ENCODE results near the gene MFAP3L. TPM values are rescaled to one million over a fixed set of nuclear protein-coding genes. Genes with fewer than 3 reads are reported as not detected.

MFAP3L gene
- total RNA-seq, 1 donor from 2014 or later: 7.0 TPM

DNA sequence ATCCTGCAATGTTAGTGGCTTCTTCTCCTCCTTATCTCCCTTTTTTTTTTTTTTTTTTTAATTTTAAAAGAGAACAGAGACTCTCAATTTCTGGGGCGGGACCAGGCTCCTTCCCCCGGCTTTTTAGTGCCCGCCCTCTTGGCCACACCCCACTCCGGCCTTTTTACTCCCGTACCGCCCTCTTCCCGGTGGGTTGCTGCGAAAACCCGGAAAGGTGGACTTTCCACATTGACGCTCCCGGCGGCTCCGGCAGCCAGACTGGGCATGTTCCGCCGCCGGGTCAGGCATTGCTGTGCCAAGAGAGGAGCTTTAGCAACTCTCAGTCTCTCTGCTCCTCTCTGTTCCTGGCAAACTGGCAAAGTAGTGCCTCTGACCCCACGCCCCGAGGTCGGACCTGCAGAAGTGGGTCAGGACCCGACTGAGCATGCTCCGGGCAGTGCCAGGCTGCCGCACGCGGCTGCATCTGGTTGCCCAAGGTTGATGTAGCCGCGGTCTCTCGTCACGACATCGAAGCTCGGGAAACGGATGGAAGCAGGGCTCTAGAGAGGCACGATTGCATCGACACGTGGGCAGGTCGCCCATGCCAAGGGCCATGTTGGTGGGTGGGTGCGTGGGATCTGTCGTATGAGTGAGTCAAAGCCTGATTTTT is 1.1 kb upstream of the MFAP3L start:
- intact Hi-C loops (cut with DNase I): loop anchor here (5.0 kb wide), 1 partner anchor 415 kb away; the partner anchor contains the start of gene NEK1
- ATAC-seq (peak; percentile 94), DNase-seq (ENCODE audit: missing footprints) (peak; percentile 93)

DNA sequence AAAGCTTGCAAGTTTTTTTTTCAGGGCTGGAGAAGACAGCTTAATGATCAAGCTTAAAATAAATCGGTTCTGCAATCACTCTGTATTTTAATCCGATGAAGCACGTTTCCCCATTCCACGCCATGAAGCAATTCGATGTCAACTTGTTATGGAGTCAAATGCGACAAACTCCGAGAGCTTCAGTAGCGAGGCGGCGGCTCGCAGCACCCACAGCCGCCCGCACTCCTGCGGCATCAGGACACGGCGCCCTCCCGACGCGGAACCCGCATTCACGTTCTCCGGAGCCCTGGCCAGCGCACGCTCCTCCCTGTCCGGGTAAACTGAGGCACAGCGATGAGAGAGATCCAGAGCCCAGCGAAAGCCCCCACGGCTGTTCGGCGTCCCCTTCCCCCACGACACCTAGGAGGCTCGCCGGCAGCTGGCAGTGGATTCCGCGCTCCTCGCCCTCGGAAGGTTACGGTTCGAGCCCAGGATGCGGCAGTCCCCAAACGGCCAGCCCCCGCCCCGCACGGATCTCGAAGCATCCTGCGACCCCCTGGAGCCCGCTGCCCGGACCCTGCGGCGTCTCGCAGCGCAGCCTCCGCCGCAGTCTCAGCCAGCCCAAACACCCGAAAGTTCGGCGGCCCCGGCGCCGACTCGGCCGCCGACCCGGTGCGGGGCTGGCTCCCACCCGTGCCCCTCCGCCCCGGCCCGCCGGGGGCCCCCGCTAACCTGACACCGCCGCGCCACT is 507 bp downstream of the MFAP3L start:
- DNase-seq (ENCODE audit: missing footprints) (no peak), ATAC-seq (no peak)
- intact Hi-C loops (cut with DNase I): loop anchor here (5.0 kb wide), 1 partner anchor 413 kb away; the partner anchor contains the start of gene NEK1

DNA sequence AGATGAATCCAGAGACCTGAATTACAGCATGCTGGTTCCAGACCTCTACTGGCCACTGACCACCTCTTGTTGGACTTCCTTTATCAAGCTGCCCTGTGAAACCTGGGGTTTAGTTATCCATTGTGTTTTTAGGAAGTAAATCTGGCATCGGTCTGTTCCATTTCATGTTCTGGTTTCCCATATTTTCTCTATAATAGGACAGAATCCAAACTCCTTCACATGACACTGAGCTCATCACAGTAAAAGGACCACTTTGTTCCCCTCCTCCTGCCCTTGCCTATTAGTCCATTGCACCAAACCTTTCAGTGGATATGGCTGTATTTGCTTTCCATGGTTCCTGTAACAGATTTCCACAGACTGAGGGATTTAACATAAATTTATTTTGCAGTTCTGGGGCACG is 4.0 kb downstream of the MFAP3L start:
- no peak for ATAC-seq
- intact Hi-C loops (cut with DNase I): no loop called here
- no peak for DNase-seq (ENCODE audit: missing footprints)

DNA sequence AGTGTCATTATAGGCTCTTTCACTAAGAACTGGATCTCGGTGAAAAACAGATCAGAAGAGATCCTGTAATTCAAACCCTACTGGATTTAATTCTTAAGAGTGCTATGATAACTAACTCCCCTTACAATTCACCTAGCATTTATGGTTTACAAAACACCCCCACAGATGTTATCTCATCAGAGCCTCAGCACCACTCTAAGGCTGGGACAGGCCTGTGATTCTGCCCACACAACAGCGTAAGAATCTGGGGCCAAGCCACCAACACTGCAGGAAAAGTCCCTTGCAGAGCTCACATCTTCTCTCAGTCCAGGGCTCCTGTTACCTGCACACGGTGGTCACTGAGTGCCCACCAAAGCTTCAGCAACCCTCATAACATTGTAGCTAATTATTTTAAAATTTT is 8.9 kb downstream of the MFAP3L start:
- no peak for ATAC-seq
- DNase-seq (ENCODE audit: missing footprints): no peak
- intact Hi-C loops (cut with DNase I): no loop called here

DNA sequence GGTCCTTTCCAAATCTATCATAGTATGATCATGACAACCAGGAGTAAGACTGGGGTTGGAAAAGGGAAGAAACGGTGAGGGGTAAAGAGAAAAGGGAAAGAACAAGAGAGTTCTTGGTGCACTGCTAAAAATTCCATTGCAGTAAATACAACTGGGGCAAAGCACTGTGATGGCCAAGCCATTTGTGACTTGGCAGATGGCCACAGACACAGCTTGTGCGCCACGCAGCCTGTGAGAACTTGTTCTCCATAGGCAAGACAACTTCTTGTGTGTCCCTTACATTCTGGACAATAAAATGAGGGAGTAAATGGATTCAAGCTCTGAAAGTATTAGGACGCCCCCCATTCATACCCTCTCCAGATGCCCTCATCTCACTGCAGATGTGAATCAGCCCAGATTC is 10.9 kb downstream of the MFAP3L start:
- intact Hi-C loops (cut with DNase I): no loop called here
- no peak for ATAC-seq
- DNase-seq (ENCODE audit: missing footprints): no peak

DNA sequence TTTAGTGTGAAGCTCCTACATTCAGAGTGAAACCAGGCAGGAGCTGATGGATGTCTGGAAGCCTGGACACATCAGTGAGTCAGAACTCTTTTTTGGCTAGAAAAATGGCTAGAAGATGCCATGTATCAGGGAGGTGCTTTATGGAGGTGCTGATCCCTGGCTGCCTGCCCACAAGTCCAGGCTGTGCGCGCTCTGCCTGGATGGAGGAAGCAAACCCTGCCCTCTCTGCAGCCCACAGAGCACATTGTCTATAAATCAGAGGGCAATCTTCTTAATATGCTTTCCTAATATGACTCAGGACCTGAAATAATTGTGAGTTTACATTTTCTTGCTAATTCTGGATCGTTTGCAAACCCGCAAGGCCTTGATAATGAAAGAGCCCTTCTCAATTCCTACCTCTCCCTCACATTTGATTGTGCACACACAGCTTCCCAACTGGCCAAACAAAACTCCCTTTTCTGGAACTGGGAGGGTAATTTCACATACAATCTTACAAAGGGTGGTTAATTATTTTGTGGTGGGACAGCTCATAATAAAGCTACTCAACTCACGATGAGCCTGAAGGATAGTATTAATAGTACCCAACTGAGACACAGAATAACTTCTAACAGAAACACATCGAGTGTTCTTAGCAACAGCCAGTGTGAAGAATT is 11.7 kb downstream of the MFAP3L start:
- ATAC-seq: no peak
- intact Hi-C loops (cut with DNase I): no loop called here
- no peak for DNase-seq (ENCODE audit: missing footprints)

DNA sequence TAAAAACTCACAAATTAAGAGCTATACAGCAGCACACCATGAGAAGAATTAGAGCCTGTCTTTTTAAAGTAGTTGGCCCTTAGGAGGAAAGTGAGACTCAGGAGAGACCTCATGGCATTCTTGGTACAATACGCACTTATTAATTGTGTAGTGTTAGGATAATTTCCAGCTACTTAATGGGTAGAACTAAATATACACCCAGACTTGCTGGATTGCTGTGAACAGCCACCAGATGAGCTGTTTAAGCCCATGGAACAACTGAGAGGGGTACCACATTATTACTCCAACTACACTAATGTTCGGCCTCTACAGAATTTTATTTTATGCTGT is 13.6 kb downstream of the MFAP3L start:
- no peak for ATAC-seq
- intact Hi-C loops (cut with DNase I): no loop called here
- DNase-seq (ENCODE audit: missing footprints): no peak

DNA sequence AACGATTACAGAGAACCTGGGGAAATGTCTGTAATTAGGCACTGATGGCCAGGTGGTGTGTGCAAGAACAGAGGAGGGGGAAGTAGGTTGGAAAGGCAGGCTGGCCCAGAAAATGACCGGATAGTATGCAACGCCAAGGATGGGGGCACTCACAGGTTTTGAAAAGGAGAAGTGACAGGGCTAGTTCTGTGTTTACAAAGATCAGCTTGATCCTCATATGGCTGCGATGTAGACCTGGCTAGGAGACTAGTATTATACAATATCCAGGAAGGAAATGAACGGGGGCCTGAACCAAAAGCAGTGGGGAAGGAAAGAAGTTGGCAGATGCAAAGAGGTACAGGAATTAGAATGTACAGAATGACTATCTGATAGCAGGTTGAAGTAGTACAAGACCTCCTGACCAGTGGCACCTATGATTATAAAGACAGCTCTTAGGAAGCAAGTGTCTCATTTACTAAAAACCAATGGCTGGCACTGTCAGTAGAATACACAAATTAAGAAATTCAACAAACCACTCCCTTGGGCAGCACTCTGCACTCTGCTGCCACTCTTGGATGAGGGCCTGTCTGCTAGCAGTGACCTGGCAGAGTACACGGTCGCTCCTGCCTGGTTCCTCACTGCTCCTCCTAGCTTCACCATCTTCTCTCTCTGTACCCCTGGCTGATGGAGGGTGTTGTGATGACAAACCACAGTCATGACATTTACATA is 14.1 kb downstream of the MFAP3L start:
- DNase-seq (ENCODE audit: missing footprints) (no peak), ATAC-seq (no peak)
- intact Hi-C loops (cut with DNase I): no loop called here

DNA sequence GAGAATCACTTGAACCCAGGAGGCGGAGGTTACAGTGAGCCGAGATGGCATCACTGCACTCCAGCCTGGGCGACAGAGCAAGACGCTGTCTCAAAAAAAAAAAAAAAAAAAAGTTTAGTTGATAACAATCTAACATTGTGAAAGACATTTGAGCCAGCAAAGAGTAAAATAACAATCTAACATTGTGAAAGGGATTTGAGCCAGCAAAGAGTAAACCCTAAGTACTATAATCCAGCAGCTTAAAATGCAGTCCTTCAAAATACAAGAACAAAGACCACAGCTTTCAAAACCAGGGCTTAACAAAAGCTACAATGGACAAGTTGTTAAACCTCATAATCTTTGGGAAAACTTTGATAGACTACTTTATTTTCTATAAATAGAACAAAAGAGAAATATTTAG is 16.9 kb downstream of the MFAP3L start:
- intact Hi-C loops (cut with DNase I): no loop called here
- DNase-seq (ENCODE audit: missing footprints) (no peak), ATAC-seq (no peak)

DNA sequence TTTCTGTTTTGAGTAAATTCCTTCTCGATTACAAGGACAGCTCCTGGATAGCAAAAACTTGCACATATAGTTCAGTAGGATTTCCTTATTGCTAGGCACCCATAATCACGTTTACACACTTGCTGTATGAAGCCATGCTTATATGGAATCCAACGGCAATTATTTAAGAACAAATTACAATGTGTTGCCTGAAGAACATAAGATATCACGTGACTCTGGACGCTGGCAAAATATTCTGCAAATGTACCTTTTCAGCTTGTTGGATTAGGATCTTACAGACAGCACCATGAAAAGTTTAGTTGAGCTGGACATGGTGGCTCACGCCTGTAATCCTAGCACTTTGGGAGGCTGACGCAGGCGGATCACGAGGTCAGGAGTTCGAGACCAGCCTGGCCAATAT is 17.4 kb downstream of the MFAP3L start:
- DNase-seq (ENCODE audit: missing footprints): no peak
- intact Hi-C loops (cut with DNase I): no loop called here
- ATAC-seq: no peak

DNA sequence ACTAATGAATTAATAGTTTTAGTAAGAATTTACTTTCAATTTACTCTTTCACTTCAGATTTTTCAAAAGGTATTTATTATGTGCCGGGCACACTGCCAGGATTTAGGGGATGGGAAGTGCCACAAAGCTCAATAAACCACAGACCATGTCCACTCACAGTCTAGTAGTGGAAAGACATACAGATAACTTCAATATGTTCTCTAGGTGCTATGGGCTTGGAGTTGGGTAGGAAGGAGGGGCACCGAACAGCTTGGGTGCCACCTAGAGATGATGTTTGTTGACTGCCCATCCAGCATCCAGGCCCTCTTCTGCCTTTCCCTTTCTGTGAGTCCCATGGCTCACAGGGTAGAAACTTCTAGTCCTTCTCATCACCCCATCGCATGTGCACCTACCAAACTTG is 17.8 kb downstream of the MFAP3L start:
- DNase-seq (ENCODE audit: missing footprints): no peak
- intact Hi-C loops (cut with DNase I): no loop called here
- no peak for ATAC-seq

DNA sequence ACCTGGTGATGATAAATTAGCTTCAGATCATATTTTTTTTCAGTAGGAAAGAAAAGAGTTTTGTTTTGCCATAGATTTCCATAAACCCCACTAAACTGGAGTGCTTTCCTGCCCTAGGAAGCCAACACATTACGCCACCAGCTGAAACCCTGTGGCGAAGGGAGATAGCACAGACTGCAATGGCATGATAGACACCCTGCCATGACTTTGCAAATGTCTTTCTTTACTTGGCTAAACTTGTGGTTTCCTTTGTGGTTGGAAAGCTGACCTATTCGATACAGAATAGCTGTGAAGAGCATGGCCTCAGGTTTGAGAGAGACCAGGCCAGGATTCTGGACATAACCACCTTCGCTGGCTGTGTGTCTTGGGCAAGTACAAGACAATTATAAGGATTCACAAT is 19.1 kb downstream of the MFAP3L start:
- ATAC-seq (no peak), DNase-seq (ENCODE audit: missing footprints) (no peak)
- intact Hi-C loops (cut with DNase I): no loop called here

DNA sequence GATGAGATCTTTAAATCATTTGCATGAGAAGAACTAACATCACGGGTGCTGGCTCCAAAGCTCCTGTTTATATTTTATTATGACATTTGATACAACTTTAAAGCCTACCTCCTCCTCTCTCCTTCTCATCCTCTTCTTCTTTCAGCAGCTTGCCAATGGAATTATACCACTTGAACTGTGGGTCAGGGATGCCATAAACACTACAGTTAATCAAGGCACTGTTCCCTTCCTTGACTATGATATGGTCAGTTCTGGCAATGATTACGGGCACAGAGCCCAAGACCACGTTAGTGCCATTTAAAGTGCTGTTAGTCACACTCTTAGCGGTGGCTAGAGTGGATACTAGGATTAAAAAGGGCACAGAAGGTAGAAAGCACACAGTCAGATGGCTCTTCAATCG is 20.7 kb downstream of the MFAP3L start:
- ATAC-seq: peak; percentile 46
- intact Hi-C loops (cut with DNase I): no loop called here
- no peak for DNase-seq (ENCODE audit: missing footprints)

DNA sequence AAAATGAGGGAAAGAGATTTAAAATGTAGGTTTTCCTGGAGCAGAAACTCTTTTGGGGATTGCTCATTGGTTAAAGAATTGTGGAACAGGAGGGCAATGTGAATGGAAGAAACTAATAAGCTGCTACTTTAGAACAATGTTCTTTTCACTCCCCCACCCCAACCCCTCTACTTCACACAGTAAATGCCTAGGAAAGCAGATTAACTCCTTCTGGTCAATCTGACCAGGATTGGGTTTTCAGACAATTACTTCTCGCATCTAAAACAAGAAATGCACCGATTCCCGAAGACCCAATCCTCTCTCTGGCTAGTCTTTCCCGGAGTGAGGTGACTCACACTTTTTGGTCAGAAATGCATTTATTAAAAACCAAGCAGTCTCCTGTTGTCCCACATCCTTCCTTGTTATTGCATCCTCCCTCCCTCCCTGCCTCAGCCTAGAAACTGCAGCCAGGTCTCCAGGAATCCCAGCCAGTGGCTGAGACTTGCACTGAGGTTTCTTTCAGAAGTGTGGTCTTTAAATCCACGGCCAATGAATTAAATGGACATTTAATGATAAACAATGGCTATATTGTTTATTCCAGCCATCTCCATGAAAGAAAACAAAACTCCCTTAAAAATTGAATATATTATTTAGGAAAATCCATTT is 21.4 kb downstream of the MFAP3L start:
- no peak for ATAC-seq
- intact Hi-C loops (cut with DNase I): no loop called here

DNA sequence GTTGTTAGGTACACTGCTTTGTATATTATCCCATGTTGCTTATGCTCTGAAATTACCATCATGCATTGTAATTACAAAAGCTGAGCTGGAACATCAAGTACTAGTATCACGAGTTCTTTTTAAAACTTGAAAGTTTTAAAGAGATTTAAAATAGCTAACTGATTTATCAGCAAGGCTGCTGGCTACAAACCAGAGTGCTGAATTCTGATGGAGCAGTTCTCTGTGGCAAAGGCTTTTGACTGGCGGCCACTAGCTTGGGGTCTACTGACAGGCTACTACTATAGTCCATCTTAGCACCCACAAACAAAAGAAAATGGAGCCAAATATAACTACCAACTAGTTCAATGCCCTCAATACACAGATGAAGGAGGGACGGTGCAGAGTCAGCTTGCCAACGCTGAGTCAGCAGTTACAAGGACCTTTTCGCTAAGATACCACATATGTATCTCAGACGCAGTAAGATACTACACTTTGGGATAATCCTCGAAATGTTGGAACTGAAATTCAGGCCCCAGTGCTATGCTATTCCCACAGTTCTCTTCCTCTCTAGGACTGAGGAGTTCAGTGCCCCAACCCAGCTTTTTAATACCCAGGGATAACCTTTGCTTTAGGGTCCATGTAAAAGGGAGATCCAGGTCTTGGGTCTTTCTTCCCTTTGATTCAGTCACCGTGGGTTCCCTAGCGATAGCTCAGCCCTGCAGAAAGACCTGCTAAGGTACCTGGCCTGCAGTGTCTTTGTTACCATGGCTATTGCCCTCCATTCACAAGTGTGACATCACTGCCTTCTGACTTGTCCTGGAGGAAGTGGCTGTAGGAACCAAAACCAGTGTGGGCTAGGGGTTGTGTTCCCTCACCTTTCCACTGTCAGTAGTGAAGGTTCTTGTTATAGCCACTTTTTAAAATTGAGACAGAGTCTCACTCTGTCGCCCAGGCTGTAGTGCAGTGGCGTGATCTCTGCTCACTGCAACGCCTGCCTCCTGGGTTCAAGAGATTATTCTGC is 22.8 kb downstream of the MFAP3L start:
- no peak for ATAC-seq
- intact Hi-C loops (cut with DNase I): no loop called here

More for the DNA sequence above, 21.4 kb downstream of the MFAP3L start:
- DNase-seq (ENCODE audit: missing footprints): no peak

DNA sequence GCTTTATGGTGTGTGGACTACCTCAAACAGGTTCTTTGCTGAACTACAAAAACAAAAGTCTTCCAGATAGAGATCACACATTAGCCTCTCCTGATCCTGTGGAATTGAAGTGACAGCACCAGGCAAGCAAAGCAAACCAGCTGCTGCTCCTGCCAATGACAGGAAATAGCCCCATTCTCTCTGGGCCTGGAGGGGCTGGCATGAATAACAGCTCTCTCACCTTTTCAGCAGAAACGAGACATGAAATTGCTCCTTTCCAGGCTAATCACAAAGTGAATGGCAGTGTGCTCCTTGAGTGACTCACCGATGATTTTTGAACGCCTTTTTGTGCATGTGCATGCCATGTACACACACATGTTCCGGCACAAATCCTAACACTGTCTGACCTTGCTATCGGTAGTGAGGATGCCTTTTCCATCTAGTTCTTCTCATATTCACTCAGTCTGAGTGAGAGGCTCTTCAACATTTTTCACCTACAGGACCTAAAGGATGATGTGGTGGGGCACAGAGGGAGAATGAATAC is 24.4 kb downstream of the MFAP3L start:
- intact Hi-C loops (cut with DNase I): no loop called here
- DNase-seq (ENCODE audit: missing footprints): no peak
- no peak for ATAC-seq

More for the DNA sequence above, 22.8 kb downstream of the MFAP3L start:
- no peak for DNase-seq (ENCODE audit: missing footprints)

DNA sequence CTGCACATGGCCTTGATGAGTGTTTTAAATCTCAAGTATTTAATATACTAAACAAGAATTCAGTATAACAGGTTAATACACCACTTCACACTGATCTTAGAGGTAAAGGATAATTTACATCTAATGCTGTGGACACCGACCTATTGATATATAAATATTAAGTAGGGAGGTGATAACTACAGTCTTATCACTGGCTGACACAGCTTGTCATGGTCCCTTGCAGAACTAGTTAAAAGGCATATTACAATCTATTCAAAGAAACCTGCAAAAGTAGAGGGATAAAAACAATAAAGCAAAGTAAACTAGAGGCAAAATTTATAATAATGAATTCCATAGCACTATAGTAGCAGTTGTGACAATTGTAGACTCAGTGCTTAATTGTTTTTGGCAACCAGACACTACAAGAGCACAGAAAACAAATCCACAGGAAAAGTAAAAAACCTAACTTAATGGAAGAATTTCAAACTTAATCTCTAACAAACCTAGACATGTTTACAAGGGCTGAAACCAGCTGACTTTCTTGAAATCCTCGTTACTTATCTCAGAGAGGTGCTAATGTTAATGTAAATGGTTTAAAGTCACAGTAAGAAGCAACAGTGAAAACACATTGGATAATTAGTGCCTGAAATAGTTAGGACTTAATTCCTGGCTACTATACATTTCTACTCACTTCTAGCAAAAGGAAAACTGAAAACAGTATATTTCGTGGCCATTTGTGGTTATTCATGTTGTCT is 25.0 kb downstream of the MFAP3L start:
- intact Hi-C loops (cut with DNase I): no loop called here
- DNase-seq (ENCODE audit: missing footprints) (no peak), ATAC-seq (no peak)
